Mucosa of gallbladder (tissue), 1 donor: ENCODE measurements around the gene POLE3. TPM values are rescaled to one million over a fixed set of nuclear protein-coding genes. Genes with fewer than 3 reads are reported as not detected.
"Not testable (repeated sequence)": the region's sequence is repeated elsewhere in the genome, so short reads cannot be mapped to it uniquely, and the experiment has no call there.

Source experiments
- DNase-seq: peaks from one replicate; pipeline ENCODE4 v3.0.0-alpha.2; 2020; ENCODE audit warnings: low spot score
- total RNA-seq: library from RNA; stranded (reverse); gene quantifications from one replicate; pipeline ENCODE4 v1.2.1, GENCODE V29; 2021
- donor health status: DM: no; HTN: no; CAD: no.

The POLE3 gene
- total RNA-seq, 1 donor from 2014 or later, result 24.5 TPM

DNA sequence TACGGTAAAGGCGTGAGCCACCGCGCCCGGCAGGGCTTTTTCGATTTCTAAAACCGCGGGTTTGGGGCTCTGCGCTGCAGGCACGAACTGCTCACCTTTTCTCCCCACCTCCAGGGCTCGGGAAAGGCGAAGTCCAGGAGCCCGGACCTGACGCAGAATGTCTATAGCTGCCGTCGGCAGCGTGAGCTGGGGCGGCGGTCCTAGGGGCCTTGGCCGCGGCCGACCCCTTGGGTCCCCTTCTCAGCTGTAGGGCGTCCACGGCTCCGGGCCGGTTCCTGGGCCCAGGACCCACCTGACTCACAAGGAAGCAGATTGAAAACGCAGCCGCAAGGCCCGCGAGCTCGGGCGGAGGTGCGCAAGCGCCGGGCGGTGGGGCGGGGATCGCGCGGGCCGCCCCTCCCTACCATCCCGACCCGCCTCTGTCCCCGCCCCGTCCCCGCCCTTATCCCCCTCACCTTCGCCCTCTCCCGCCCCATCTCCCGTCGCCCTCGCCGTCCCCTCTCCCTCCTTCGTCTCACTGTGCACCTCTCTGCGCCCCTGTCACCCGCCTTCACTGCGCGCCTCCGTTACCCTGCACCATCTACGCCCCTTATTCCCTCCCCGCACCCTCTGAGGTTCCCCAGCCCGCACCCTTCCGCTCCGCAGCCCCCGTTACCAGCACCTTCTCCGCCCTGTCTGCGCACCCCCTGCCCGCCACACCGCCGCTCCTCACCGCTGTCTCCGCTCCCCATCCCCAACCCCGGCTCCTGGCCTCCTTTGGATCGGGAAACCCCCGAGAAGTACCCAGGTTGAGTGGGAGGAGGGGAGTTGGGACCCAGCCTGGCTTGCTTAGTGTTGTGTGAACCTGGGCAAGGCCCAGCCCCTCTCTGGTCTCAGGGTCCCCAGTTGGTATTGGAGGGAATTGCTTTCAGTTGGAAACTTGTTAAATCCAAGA is 33.6 kb downstream of the POLE3 start, which contains the start of gene HDHD3:
HDHD3 (minus strand) TSS at position 353 of the 934 bp plus-strand sequence. CDS start 2,632 bp downstream, outside the sequence.
- peak; percentile 86 for DNase-seq

- DNase-seq, result no peak
These were observed 35.1 kb downstream of the POLE3 start for GRCh38 chr9:113375057-113376023.

DNA sequence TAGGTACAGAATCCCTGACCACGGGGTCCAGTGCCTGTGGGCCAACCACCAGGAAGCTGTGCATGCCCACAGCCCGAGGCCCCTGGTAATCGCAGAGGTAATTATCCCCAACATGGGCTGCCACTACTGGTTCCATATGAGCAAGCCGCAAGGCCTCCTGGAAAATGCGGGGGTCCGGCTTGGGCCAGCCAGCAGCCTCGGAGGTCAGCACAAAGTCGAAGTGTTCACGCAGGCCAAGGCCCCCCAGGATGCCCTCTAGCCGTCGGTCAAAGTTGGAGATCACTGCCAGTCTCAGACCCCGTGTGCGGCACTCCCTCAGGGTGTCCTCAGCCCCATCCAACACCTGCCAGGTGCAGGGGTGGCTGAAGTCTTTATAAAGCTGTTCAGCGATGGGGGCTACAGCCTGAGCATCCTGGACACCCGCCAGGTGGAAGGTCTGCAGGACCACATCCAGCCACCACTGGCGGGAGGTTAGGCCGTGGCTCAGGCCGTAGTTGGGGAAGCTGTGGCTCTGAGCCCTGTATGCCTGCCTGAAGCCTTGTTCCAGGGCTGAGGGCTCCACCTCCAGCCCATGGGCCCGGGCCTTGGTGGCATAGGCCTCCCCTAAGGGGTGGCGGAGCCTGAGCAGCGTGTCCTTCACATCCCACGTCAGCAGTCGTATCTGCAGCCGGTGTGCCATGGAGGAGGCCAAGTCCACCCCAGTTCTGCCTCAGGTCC is 36.6 kb downstream of the POLE3 start:
- DNase-seq, result no peak

DNA sequence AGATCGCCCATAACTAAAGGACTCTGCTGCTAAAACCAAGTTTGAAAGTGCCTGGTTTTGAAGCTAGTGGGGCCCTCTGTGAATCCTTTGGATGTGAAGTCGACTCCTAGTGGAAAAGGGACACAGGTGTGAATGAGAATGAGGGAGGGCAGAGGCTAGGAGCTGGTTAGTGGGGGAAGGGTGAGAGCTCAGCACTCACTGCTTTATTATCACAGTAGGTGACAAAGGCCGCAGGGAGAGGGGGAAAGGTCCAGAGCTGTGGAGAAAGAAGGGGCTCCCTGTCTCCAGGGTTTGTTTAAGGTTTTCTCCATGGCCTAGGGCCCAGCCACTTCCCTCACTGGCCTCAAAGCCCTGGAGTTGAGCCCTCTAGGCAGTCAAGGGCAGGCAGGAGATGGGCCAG is 37.2 kb downstream of the POLE3 start:
- DNase-seq, result no peak

GRCh38 chr9:113372059-113372458 is 38.4 kb downstream of the POLE3 start:
- DNase-seq, result no peak

DNA sequence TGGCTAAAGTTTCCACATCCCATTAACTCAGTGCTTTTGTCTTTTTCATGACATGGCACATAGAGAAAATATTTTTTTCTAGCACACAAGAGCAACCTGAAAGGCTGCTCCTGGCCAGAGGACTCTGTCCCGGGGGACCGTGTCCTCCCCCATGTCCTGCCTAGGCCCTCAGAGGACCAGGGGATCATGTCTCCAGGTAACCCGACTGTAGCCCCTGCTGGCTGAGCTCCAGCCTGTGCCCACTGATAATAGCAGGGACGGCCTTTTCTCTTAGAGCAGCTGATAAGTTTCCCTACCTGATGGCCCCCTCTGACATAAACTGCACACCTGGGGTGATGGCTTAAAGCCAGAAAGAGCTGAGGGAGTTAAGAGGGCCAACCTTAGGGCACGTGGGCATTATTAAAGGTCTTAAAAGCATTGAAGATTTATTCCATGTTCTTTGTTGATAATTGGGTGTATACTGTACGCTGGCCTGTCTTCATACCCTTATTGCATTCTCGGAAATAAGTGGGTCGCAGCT is 39.6 kb downstream of the POLE3 start:
- no peak for DNase-seq

DNA sequence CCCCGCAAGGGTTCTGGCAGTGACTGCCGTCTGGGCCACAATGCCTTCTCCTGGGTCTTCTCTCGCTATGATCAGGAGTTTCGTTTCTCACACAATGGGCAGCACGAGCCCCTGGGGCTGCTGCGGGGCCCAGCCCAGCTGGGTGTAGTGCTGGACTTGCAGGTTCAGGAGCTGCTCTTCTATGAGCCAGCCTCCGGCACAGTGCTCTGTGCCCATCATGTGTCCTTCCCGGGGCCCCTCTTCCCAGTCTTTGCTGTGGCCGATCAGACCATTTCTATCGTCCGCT is 40.7 kb downstream of the POLE3 start:
- no peak for DNase-seq

DNA sequence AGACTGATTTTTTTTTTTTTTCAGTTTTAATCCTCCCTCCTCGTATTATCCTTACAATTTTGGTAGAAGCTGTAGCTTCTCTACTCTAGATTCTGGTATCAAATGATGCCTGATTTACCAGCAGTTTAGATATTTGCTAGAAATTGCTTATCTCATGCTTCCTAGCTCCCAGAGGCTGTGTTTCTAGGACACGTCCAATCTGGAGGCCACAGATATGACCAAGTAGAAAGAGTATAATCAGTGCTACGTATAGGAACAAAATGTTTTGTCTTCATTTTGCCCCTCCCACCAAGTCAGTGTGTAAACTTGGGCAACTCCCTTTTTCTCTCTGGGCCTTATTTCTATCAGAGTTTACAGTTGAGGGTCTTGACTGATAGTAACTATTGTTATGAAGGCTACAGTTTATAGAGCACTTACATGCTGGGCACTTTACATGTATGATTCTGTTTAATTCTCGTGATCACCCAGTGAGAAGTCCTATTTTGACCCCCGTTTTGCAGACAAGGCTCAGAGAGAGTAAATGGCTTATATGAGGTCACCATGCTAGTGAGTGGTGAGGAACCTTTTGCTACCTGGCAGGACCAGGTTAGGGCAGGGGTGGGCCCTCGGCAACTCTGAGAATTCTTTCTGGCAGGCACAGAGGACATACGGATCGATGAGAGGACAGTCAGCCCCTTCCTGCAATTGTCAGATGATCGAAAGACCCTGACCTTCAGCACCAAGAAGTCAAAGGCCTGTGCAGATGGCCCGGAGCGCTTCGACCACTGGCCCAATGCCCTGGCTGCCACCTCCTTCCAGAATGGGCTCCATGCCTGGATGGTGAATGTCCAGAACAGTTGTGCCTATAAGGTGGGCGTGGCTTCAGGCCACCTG is 41.3 kb downstream of the POLE3 start:
- peak; percentile 45 for DNase-seq

DNA sequence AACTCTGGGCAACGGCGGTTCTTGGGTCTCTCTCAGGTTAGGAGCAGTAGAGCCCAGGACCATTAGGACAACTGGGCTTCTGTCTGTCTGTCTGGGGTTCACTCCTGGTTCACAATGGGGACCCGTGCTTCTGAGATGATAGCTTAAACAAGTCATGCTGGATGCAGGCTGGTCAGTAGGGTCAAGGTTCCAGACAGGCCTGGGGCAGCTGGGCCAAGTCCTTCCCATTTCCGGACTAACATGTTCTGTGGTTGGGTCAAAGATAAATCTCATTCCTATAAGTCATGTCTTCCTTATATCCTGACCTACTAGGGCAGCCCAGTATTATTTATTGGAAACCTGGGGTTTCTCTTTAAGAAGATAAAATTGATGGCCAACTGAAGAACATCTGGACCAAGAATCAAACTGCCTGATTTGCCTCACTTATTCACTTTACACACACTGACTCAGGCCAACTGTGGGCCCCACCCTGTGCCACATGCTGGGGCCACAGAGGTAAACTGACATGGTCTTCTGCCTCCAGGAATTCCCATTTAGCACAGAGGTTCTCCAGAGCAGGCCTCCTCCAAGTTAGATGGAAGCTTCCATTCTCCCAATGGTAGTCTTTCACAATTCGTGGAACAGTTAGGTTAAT is 42.0 kb downstream of the POLE3 start:
- DNase-seq, result no peak

DNA sequence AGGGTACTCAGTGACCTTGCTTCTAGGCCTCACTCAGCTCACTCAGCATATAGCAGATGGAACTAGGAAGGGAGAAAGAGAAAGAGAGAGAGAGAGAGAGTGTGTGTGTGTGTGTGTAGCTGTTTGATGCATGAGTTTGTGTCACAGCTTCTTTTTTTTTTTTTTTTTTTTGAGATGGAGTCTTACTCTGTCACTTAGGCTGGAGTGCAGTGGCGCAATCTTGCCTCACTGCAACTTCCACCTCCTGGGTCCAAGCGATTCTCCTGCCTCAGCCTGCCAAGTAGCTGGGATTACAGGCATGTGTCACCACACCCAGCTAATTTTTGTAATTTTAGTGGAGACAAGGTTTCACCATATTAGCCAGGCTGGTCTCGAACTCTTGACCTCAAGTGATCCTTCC is 44.8 kb downstream of the POLE3 start:
- DNase-seq, result not testable (repeated sequence)

GRCh38 chr9:113364951-113365350 is 45.5 kb downstream of the POLE3 start:
- DNase-seq, result no peak

- no peak for DNase-seq
These were observed 47.1 kb downstream of the POLE3 start for GRCh38 chr9:113363336-113363735.

DNA sequence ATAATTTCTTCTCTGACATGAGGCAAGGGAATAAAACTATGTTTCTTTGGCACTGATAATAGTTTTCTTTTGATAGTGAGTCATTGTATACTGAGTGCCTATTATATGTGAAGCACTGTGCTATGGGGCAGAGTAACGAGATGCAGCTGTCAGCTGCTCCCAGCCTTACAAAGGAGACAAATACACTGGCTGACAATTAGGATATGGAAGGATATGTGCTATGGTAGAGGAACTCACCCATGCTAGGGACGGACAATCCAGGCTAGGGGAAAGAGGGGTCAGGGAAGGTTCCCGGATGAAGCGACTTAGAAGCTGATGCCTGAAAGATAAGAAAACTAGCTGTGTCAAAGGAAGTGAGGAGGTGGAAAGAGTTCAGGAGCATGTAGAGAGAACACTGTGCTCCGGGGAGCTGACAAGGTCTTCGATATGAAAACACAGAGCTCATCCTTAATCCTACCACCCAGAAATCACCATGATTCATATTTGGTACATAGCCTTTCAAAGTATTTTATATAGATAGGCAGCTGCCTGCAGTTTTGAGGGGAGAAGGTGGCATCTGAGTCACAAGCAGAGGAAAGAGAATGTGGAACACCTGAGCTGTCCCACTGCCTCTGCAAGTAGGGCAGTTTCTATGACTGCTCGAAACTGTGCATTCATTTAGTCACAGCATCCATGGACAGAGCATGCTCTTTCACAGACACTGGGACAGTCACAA is 49.0 kb downstream of the POLE3 start:
- DNase-seq, result no peak

DNA sequence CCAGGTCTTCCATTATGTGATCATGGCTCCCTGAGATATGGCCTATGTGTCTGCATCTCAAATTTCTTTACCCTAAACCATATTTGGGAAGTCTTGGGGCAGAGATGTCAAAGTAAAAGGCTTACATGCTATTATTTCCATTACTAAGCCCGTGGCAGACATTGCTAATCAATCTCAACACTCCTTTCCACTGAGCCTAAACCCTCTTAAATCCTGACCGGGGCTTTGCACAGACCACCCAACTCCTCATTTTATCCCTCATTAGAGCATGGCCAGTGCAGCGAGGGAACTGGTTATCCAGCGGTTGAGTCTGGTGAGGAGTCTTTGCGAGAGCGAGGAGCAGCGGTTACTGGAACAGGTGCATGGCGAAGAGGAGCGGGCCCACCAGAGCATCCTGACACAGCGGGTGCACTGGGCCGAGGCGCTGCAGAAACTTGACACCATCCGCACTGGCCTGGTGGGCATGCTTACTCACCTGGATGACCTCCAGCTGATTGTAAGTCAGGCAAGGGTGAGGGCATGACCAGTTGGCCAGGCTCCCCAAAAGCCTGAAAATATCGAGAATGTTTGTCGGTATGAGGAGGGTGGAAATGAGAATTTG is 50.1 kb downstream of the POLE3 start:
- DNase-seq, result no peak

- DNase-seq, result no peak
These were observed 51.1 kb downstream of the POLE3 start for GRCh38 chr9:113359385-113359784.
